CD4-positive, alpha-beta T cell treated with Interleukin-21 for 1 hour (primary cell): Measurements from ENCODE around the gene OSBPL5.

Source experiments
- DNase-seq: peaks from one replicate; pipeline ENCODE4 v3.0.0-alpha.2; 2020

The OSBPL5 gene

DNA sequence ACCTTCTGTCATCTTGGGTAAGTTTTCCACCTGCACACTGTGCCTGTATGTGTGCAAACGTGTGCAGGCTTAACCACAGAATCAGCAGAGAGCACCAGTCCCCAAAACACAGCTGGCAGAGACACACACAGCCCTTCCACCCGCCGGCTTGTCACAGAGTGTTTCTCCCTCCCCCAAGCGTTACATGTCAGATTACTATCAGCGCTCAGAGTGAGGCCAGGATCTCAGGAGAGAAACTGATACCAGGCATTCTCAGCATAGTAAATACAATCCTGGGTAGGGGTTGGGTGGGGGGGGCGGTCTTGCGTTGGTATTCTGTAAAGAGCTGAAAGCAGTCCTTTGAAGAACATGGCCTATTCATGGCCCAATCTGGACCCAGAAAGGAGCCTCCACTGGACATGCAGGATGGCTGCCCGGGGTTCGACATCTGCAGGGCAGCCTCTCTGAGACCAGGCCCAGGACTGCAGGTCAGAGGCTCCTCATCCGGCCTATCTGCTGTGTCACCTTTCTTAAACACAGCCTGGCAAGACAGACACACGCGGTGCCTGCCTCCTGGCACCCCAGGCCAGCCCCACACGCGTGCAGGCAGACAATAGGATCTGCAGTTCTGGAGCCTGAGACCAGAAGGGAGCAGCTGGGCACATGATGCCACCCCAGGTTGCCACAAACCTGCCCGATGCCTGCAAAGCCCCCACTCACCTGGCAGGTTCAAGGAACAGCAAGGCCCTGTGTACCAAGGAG, 1.7 kb downstream of the OSBPL5 start:
- DNase-seq, result no peak

DNA sequence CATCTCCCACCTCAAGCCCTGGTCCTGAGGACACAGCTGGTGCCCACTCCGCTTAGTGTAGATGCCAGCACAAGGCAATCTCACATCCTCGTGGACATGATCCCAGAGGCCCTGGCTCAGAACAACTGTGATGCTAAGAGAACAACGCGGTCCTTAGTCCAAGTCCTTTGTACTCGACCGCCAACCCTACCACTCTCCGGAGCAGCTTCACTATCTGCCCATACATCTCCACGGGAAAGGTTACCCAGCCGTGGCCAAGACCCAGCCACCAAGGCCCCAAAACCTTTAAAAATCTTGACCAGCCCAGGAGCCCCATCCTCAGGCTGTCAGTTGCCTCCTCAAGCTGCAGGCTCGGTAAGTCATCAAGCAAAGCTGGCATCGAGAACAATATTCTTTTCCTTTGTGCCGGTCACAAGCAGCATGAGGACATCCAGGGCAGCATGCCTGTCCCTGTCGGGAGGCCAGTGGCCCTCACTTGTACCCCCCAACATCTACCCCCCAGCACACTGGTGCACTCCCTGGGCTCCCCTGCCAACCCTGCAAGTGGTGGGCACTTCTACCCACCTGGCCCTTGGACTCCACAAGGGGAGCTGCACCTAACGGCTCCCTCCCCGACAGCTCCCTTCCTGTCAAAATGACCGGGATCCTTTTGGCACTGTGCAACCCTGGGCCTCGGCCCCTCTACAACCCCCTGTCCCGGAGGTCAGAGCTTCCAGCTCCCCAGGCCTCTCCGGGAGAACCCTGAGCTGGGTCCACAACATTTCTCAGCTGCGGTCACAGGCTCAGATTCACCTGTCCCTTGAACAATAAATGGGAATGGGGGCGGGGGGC, 2.5 kb downstream of the OSBPL5 start:
- DNase-seq, result no peak

DNA sequence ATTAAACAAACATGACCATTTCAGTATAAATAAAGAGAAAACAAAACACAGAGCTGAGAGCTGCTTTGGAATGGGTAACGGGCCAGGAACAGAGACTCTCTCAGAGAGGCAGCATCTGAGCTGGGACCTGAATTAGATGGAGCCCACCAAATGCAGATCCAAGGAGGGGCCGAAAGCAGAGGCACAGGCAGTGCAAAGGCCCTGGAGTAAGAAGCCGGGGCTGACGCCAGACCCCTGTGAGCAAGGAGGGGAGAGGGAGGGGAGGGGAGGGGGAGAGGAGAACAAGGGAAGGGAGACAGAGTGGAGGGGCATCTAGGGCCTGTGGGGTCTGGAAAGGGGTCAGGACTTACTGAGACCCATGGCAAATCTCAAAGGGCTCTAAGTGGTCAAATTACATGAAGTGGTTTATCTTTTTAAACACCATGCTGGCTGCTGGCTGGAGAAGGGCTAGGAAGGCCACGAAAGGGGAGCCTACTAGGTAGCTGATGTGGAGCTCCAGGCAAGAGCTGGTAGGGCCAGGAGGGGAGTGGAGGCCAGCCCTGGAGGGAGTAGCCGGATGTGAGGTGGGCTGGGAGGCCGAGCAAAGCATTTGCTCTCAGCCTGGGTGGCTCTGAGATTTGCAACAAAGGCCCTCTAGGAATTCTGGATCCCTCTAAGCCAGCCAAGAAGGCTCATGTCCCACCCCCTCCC, 3.2 kb downstream of the OSBPL5 start:
- DNase-seq, result no peak

DNA sequence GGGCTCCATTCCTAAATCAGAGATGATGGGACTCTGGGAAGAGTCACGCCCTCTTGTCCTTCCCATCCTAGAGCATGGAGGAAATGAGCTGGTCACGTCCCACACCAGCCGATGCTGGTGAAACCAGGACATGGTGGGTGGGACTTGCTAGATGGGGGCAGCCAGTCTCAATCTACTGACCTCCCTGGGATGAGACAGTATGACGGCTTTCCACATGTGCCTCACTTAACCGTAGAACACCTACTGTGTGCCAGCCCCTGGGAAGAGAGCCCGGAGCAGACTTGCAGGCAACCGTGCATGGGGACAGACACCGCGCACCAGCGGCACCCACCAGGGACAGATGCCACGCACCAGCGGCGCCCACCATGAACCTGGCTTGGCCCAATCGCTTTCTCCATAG, 3.8 kb downstream of the OSBPL5 start:
- no peak for DNase-seq

- no peak for DNase-seq
These were observed 4.7 kb downstream of the OSBPL5 start for GRCh38 chr11:3160252-3161031.

GRCh38 chr11:3159296-3160190, 5.6 kb downstream of the OSBPL5 start:
- DNase-seq, result no peak

- DNase-seq, result no peak
These were observed 6.3 kb downstream of the OSBPL5 start for GRCh38 chr11:3158821-3159220.

DNA sequence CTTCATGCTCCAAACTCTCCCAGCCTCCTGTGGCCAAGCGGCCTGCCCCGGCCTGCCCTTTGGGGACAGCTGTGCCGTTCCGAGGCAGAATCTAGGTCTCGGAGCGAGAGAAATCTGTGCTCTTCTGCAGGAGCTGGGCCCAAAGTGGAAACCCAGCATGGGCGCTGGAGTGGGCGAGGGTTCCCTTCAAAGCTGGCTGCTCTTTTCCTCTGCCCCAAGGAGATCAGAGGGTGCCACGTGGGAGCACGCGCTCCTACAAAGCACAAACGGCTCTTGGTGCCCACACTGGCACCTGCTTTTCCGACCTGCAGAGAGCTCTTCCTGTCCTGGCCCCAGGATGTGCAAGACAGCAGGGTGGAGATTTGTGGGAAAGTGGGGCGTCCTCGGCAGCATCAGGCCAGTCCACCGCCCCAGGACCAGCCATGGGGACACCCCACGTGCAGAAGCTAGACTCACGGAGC, 6.9 kb downstream of the OSBPL5 start:
- no peak for DNase-seq

GRCh38 chr11:3157381-3158130, 7.6 kb downstream of the OSBPL5 start:
- peak; percentile 9 for DNase-seq

GRCh38 chr11:3156661-3157311, 8.3 kb downstream of the OSBPL5 start:
- DNase-seq, result no peak

DNA sequence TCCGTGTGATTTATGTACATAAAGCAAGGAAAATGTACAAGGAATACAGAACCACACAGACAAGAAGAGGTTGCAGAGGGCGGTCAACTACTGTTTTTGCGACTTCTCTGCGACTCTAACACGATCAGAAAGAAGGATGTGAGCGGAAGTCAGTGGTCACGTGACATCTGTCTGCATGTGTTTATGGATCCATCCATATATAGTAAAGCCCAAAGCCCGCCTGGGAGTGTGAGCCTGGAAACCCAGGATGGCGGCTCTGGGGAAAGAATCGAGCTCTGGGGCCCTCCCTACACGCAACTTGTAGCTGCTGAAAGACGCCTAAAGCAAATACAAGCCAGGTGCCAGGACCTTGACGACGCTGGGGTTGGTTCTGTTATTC, 8.8 kb downstream of the OSBPL5 start:
- no peak for DNase-seq

DNA sequence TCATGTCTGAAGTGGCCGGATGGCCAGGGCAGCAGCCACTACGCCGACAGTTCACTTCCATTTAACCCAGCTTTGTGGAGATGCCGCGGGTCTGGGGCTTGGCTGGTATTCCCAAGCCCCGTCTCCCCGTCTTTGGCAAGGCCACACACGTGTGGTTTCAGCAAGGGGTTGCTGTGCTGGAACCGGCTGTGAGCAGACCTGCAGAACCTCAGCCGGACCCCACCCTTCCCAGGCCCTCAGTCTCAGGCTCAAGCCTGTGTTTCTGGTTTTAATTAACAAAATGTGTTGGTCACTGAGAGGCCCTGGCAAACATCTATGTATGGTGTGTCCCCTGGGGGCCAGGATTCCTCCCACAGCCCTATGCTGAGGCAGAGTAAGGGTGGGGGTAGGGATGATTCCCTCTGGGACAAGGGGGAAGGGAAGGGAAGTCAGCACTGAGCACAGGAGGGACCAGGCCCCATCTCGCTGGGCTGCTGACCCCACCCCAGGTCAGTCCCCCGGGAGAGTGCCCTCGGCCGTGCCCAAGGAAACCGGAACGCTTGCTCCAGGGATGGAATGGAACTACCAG, 9.3 kb downstream of the OSBPL5 start:
- DNase-seq, result no peak

GRCh38 chr11:3155216-3155615, 9.9 kb downstream of the OSBPL5 start:
- DNase-seq, result no peak

- no peak for DNase-seq
These were observed 11.0 kb downstream of the OSBPL5 start for GRCh38 chr11:3154001-3154599.

GRCh38 chr11:3153291-3153861, 11.7 kb downstream of the OSBPL5 start:
- no peak for DNase-seq

GRCh38 chr11:3152471-3153110, 12.5 kb downstream of the OSBPL5 start:
- no peak for DNase-seq

GRCh38 chr11:3150726-3151125, 14.4 kb downstream of the OSBPL5 start:
- DNase-seq, result no peak

DNA sequence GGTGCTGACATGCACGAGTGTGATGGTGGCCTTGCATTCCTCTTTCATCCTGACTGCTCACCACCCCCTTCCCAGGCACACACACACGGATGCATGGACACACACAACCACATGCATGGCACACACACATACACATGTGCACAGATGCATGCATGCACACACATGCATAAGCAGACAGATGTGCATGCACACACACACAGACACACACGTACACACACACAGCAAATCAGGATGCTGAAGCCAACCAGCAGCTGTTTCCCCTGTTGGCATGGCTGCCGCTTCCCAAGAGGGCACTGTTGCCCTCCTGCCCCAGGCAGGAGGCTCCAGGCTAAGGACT, 15.3 kb downstream of the OSBPL5 start:
- no peak for DNase-seq
